HCT116 (cell line): Measurements from ENCODE around the gene PDE4D. TPM values are rescaled to one million over a fixed set of nuclear protein-coding genes. Genes with fewer than 3 reads are reported as not detected.

Source experiments
- ATAC-seq: fragments of 200-7000 bp; cut with Tn5 transposase; 2 replicates; pipeline ENCODE4 v1.9.1; 2020; ENCODE audit warnings: mild to moderate bottlenecking, moderate library complexity
- BruUV-seq: library from RNA; stranded (reverse); fragments of 400-500 nt; replicated peaks from 2 replicates; lab custom pipeline; 2021; lab: Mats Ljungman, UMichigan
- CTCF ChIA-PET: fragments of 300-600 bp; sonication (Branson Sonifier 250); formaldehyde crosslinking; loops from one replicate; lab custom pipeline; 2021; ENCODE audit warnings: antibody characterized with exemption; lab: Charles Lee
- POLR2A ChIA-PET: fragments of 300-600, 350-600 bp; sonication (Branson Sonifier 250); formaldehyde crosslinking; loops from one replicate; lab custom pipeline; 2021; ENCODE audit warnings: antibody characterized with exemption; lab: Charles Lee
- RAD21 ChIA-PET, 2 experiments: fragments of 300-600 bp; sonication (Branson Sonifier 250); formaldehyde crosslinking; loops; one replicate each; lab custom pipeline; 2023; ENCODE audit warnings: low total read pairs in 2 of 2; ENCODE audit not compliant: uncharacterized antibody in 2 of 2, unreplicated experiment in 2 of 2, low non-redundant PET in 1 of 2; lab: Charles Lee
- DNase-seq: peaks from one replicate; pipeline ENCODE4 v3.0.0-alpha.2; 2010; ENCODE audit warnings: low read depth, low spot score
- H2AFZ ChIP-seq: fragments of 200-600 bp; shearing (Covaris generic), sonication (generic); 2 replicates; pipeline ENCODE4 v1.6.1; 2017; ENCODE audit warnings: low read depth, mixed run types, mixed read lengths, antibody characterized with exemption, low read length; ENCODE audit not compliant: poor library complexity, severe bottlenecking
- H3K27ac ChIP-seq: 2 replicates; pipeline ENCODE4 v1.5.1; 2012; ENCODE audit warnings: low read depth, low read length
- H3K27me3 ChIP-seq: fragments of 200-600 bp; sonication (generic); 2 replicates; pipeline ENCODE4 v1.6.1; 2016; ENCODE audit warnings: mixed run types, low read length, mixed read lengths; ENCODE audit not compliant: insufficient read depth
- H3K36me3 ChIP-seq, 2 experiments: fragments of 200-500 bp in 1 of 2; fragments of 200-600 bp in 1 of 2; sonication (Bioruptor generic) in 1 of 2; sonication (generic) in 1 of 2; 2 replicates each; pipeline versions ENCODE4 v1.5.1 to v1.6.1; 2014 to 2016; ENCODE audit warnings: low read length in 2 of 2, inconsistent platforms in 1 of 2, mixed read lengths in 1 of 2, mixed run types in 1 of 2; ENCODE audit not compliant: insufficient read depth in 2 of 2, control insufficient read depth in 1 of 2
- H3K4me1 ChIP-seq, 2 experiments: fragments of 200-600 bp in 1 of 2; sonication (generic) in 1 of 2; 2 replicates each; pipeline versions ENCODE4 v1.5.1 to v1.6.1; 2012 to 2017; ENCODE audit warnings: low read length in 2 of 2, inconsistent platforms in 1 of 2, mild to moderate bottlenecking in 1 of 2, mixed read lengths in 1 of 2, mixed run types in 1 of 2, moderate library complexity in 1 of 2; ENCODE audit not compliant: insufficient read depth in 2 of 2, control insufficient read depth in 1 of 2
- H3K4me2 ChIP-seq: fragments of 200-600 bp; sonication (generic); 2 replicates; pipeline ENCODE4 v1.6.1; 2017; ENCODE audit warnings: mixed run types, low read length, mixed read lengths
- H3K4me3 ChIP-seq, 2 experiments: fragments of 200-600 bp in 1 of 2; sonication (generic) in 1 of 2; replicated peaks in 1 of 2; 2 replicates each; pipeline ENCODE4 v1.5.1; 2011 to 2016; ENCODE audit warnings: low read length in 2 of 2, control low read depth in 1 of 2, low read depth in 1 of 2, mild to moderate bottlenecking in 1 of 2, mixed read lengths in 1 of 2, mixed run types in 1 of 2
- H3K79me2 ChIP-seq: fragments of 200-600 bp; sonication (generic); 2 replicates; pipeline ENCODE4 v1.6.1; 2017; ENCODE audit warnings: mild to moderate bottlenecking, mixed run types, low read length, moderate library complexity, mixed read lengths; ENCODE audit not compliant: insufficient read depth
- H3K9ac ChIP-seq: fragments of 200-600 bp; sonication (generic); 2 replicates; pipeline ENCODE4 v1.6.1; 2016; ENCODE audit warnings: low read length, mixed read lengths
- H3K9me2 ChIP-seq: fragments of 200-600 bp; sonication (generic), shearing (Covaris generic); 2 replicates; pipeline ENCODE4 v1.6.1; 2017; ENCODE audit warnings: mixed run types, mild to moderate bottlenecking, moderate library complexity; ENCODE audit not compliant: insufficient read depth
- H3K9me3 ChIP-seq, 2 experiments: fragments of 200-500 bp in 1 of 2; fragments of 200-600 bp in 1 of 2; sonication (Bioruptor generic) in 1 of 2; sonication (generic) in 1 of 2; 2 replicates each; pipeline ENCODE4 v1.6.1; 2014 to 2017; ENCODE audit warnings: low read length in 2 of 2, mixed read lengths in 2 of 2, inconsistent platforms in 1 of 2, low read depth in 1 of 2, mild to moderate bottlenecking in 1 of 2, mixed run types in 1 of 2, moderate library complexity in 1 of 2; ENCODE audit not compliant: control insufficient read depth in 1 of 2, insufficient read depth in 1 of 2
- H4K20me1 ChIP-seq: fragments of 200-600 bp; sonication (generic), shearing (Covaris generic); 2 replicates; pipeline ENCODE4 v1.6.1; 2017; ENCODE audit warnings: mixed run types, mild to moderate bottlenecking, moderate library complexity; ENCODE audit not compliant: insufficient read depth
- CBX3 ChIP-seq: IDR thresholded peaks from 2 replicates; pipeline ENCODE4 v1.6.1; 2012; ENCODE audit warnings: low read depth
- ELF1 ChIP-seq: IDR thresholded peaks from 2 replicates; pipeline ENCODE4 v1.6.1; 2012; ENCODE audit warnings: low read depth, borderline replicate concordance
- EZH2 ChIP-seq: fragments of 200-600 bp; sonication (generic); IDR thresholded peaks from 2 replicates; pipeline ENCODE4 v1.6.1; 2017; ENCODE audit warnings: antibody characterized with exemption, mixed run types
- JUND ChIP-seq: IDR thresholded peaks from 2 replicates; pipeline ENCODE4 v1.6.1; 2012
- POLR2A ChIP-seq: IDR thresholded peaks from 2 replicates; pipeline ENCODE4 v1.7.0; 2011; ENCODE audit warnings: borderline replicate concordance; ENCODE audit not compliant: insufficient read depth, insufficient read length; ENCODE audit errors: extremely low read depth
- RAD21 ChIP-seq: IDR thresholded peaks from 2 replicates; pipeline ENCODE4 v1.6.1; 2012; ENCODE audit warnings: low read depth, mild to moderate bottlenecking
- SIN3A ChIP-seq: IDR thresholded peaks from 2 replicates; pipeline ENCODE4 v1.6.1; 2012; ENCODE audit warnings: low read depth
- SP1 ChIP-seq: IDR thresholded peaks from 2 replicates; pipeline ENCODE4 v1.6.1; 2012; ENCODE audit warnings: low read depth
- SRF ChIP-seq: IDR thresholded peaks from 2 replicates; pipeline ENCODE4 v1.6.1; 2012; ENCODE audit warnings: low read depth
- TCF7L2 ChIP-seq: IDR thresholded peaks from 2 replicates; pipeline ENCODE4 v1.7.0; 2011; ENCODE audit warnings: borderline replicate concordance, inconsistent platforms; ENCODE audit not compliant: insufficient read depth, insufficient read length; ENCODE audit errors: extremely low read depth
- ZFX ChIP-seq: fragments of 450-650 bp; IDR thresholded peaks from 2 replicates; pipeline ENCODE4 v1.6.1; 2017
- ZNF274 ChIP-seq: fragments of 200-500 bp; sonication (Bioruptor generic); IDR thresholded peaks from 2 replicates; pipeline ENCODE4 v1.6.1; 2014; ENCODE audit warnings: mild to moderate bottlenecking, low read depth, low read length, inconsistent platforms
- intact Hi-C: fragments of 100-400 bp; cut with micrococcal nuclease; formaldehyde crosslinking; loops from 2 replicates; pipeline ENCODE4 v1.10.0; 2022
- total RNA-seq: library from RNA; stranded (reverse); gene quantifications from one replicate; pipeline ENCODE4 v1.2.1, GENCODE V29; 2021; ENCODE audit not compliant: unreplicated experiment
- TF ChIP-seq, protein P1 (sequence below): IDR thresholded peaks from 2 replicates; pipeline ENCODE4 v1.6.1; 2012
- TF ChIP-seq, protein P2 (sequence below): IDR thresholded peaks from 2 replicates; pipeline ENCODE4 v1.6.1; 2012

Gene PDE4D
- total RNA-seq, 1 experiment from 2014 or later = 1.1 TPM

DNA sequence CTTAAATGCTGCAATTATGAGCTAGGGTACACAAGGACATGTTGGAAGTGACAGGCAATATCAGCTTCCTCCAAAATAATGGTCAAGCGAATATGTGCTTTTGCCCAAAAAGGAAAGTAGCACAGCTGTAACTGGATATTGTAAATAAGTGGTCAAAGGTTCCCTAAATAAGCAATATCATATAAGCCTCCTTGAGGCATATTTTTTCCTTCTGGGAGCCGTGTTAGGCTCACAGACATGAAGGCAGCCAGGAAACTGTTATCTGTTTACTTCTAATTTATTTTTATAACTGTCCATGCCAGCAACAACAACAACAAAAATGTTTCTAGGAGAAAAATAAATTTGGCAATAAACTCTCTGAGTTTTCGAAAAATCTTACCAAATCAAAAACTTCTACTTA is 648.3 kb downstream of the PDE4D start:
- no peak for DNase-seq
- no peaks in the 10 kb centered on the region for H3K9me3 ChIP-seq
- H3K4me1 ChIP-seq = no peaks in the 10 kb centered on the region
- H3K27ac ChIP-seq = no peak overlapping the region
- no peak for ATAC-seq
- H3K4me3 ChIP-seq = no peak overlapping the region
- ChIA-PET RAD21 (no interaction called here), CTCF (no interaction called here), POLR2A (no interaction called here)
- H3K79me2 ChIP-seq = no peaks in the 10 kb centered on the region
- H3K9me2 ChIP-seq = no peaks in the 10 kb centered on the region
- no peak overlapping the region for H3K4me2 ChIP-seq
- TF ChIP-seq EZH2 (no peak), ELF1 (no peak), ZNF274 (no peak), RAD21 (no peak), SRF (no peak), ZFX (no peak), SP1 (no peak), CBX3 (no peak), SIN3A (no peak), JUND (no peak)
- TF ChIP-seq, protein P1, sequence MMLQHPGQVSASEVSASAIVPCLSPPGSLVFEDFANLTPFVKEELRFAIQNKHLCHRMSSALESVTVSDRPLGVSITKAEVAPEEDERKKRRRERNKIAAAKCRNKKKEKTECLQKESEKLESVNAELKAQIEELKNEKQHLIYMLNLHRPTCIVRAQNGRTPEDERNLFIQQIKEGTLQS = no peak
- H3K9ac ChIP-seq = no peak overlapping the region
- H3K27me3 ChIP-seq = no peaks in the 10 kb centered on the region
- intact Hi-C loops = no loop called here
- H4K20me1 ChIP-seq = no peaks in the 10 kb centered on the region
- no peak overlapping the region for H2AFZ ChIP-seq
- BruUV-seq = no TSS peak
- H3K36me3 ChIP-seq = no peaks in the 10 kb centered on the region

DNA sequence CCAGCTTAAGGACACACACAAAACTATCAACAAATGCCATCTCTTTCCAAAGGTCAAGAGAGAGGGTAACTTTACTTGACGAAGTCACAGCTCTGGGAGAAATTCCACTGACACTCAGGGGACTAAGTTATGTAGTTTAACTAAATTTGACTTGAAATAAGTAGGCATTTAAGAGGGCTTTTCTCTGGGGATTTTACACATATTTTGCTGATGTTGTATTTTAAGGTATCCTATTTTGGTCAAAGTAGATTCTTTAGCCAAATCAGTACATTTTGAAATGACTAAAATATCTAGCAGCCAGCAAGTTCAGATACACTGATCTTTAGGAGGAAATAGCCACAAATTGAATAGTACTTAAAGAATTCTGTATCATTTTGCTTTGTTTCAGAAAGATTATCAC is 652.0 kb downstream of the PDE4D start:
- ATAC-seq (no peak), DNase-seq (no peak)
- Histone ChIP-seq H3K36me3 (no peaks in the 10 kb centered on the region), H3K9me3 (no peaks in the 10 kb centered on the region), H3K27me3 (peaks cover 26% of the 10 kb centered on the region), H3K9me2 (no peaks in the 10 kb centered on the region), H3K79me2 (no peaks in the 10 kb centered on the region), H3K4me1 (no peaks in the 10 kb centered on the region), H3K4me2 (no peak overlapping the region), H4K20me1 (no peaks in the 10 kb centered on the region), H2AFZ (no peak overlapping the region), H3K9ac (no peak overlapping the region), H3K27ac (no peak overlapping the region), H3K4me3 (no peak overlapping the region)
- CTCF ChIA-PET = no interaction called here
- no TSS peak for BruUV-seq
- RAD21 ChIA-PET = no interaction called here
- POLR2A ChIA-PET = no interaction called here
- TF ChIP-seq POLR2A (no peak), EZH2 (no peak), SIN3A (no peak), TCF7L2 (no peak)
- TF ChIP-seq, protein P2, sequence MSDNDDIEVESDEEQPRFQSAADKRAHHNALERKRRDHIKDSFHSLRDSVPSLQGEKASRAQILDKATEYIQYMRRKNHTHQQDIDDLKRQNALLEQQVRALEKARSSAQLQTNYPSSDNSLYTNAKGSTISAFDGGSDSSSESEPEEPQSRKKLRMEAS = no peak
- TF ChIP-seq, all 23 proteins: peak for 0
- intact Hi-C loops = no loop called here
